Esophagus muscularis mucosa (tissue), 4 donors: ENCODE measurements around the gene MED14. TPM values are rescaled to one million over a fixed set of nuclear protein-coding genes. Genes with fewer than 3 reads are reported as not detected.

Source experiments
- DNase-seq: peaks from one replicate; pipeline ENCODE4 v3.0.0-alpha.2; 2017; ENCODE audit errors: extremely low spot score
- H3K27ac ChIP-seq, 4 donors: fragments of 200-600 bp; sonication (generic); replicated peaks in 1 of 4; 1 replicate in 3 of 4; 2 replicates in 1 of 4; pipeline ENCODE4 v1.5.1; 2016 to 2019; ENCODE audit warnings: mild to moderate bottlenecking in 1 of 4
- H3K27me3 ChIP-seq, 4 donors: fragments of 200-600 bp; sonication (generic); one replicate each; pipeline versions ENCODE4 v1.5.1 to v1.6.0; 2016 to 2019
- H3K36me3 ChIP-seq, 4 donors: fragments of 200-600 bp; sonication (generic); one replicate each; pipeline ENCODE4 v1.5.1; 2016 to 2019
- H3K4me1 ChIP-seq, 4 donors: fragments of 200-600 bp; sonication (generic); one replicate each; pipeline ENCODE4 v1.5.1; 2016 to 2019
- H3K4me3 ChIP-seq, 4 donors: fragments of 200-600 bp; sonication (generic); 1 replicate in 2 of 4; 2 replicates in 2 of 4; pipeline ENCODE4 v1.5.1; 2016 to 2019; ENCODE audit warnings: mild to moderate bottlenecking in 4 of 4, moderate library complexity in 1 of 4
- H3K9me3 ChIP-seq, 4 donors: fragments of 200-600 bp; sonication (generic); 1 replicate in 3 of 4; 2 replicates in 1 of 4; pipeline ENCODE4 v1.5.1; 2016 to 2019
- EP300 ChIP-seq: sonication (generic); formaldehyde crosslinking; IDR thresholded peaks from one replicate; pipeline ENCODE4 v1.6.1; 2017; ENCODE audit warnings: antibody characterized with exemption
- POLR2A ChIP-seq: fragments of 450-650 bp; IDR thresholded peaks from one replicate; pipeline ENCODE4 v1.6.1; 2017; ENCODE audit warnings: antibody characterized with exemption, moderate library complexity, mild to moderate bottlenecking, low read depth
- POLR2AphosphoS5 ChIP-seq, 2 donors: sonication (generic); formaldehyde crosslinking; IDR thresholded peaks; one replicate each; pipeline ENCODE4 v1.6.1; 2017; ENCODE audit warnings: antibody characterized with exemption in 2 of 2
- WGBS: methylation state at CpG from one replicate; pipeline ENCODE4 v1.1.5; 2018; 5-methylcytosine and 5-hydroxymethylcytosine counted together
- intact Hi-C: fragments of 100-400 bp; cut with DNase I; formaldehyde crosslinking; loops from one replicate; pipeline ENCODE4 v1.15.1; 2023
- total RNA-seq, 4 donors: library from RNA; depleted of rRNA; stranded (reverse); fragments of >200 nt; gene quantifications; one replicate each; pipeline versions ENCODE4 v1.1.0 to v1.2.1, GENCODE V29; 2016
- TF ChIP-seq, protein P1 (sequence below), 3 experiments: fragments of 200-600 bp in 2 of 3; fragments of 450-650 bp in 1 of 3; sonication (generic) in 2 of 3; IDR thresholded peaks; one replicate each; pipeline ENCODE4 v1.5.1; 2017 to 2019; ENCODE audit warnings: antibody characterized with exemption in 3 of 3, mild to moderate bottlenecking in 2 of 3, moderate library complexity in 1 of 3

Gene MED14
- total RNA-seq, 4 donors from 2014 or later = 20.0 to 29.9 (median 24.3) TPM

DNA sequence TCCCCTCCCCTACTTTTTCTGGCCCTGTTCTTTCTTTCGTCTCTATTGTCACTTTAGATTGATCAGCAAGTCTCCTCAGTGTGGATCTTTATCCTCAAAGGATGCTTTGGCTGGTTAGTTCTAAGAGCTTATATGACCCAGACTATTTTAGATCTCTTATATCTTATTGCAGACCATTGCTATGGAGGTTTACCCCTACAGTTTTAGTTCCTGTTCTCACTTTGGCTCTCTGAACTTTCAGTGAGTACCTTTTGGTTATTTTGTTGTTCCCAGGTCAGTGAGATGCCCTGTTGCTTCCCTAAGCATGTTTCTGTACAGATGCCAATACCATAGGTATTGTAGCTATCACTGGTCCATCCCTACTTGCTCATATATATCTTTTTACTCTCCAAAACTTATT is 24.0 kb upstream of the MED14 start:
- Histone ChIP-seq H3K27ac (no peak overlapping the region), H3K27me3 (no peaks in the 10 kb centered on the region), H3K9me3 (no peaks in the 10 kb centered on the region), H3K4me3 (no peak overlapping the region), H3K4me1 (peaks cover 0 to 21% (median 15%) of the 10 kb centered on the region in 4 donors), H3K36me3 (no peaks in the 10 kb centered on the region)
- no peak for DNase-seq
- intact Hi-C loops = no loop called here
- no peak for TF ChIP-seq POLR2AphosphoS5 (IDR thresholded peaks at IDR 0.05)
- TF ChIP-seq EP300 = no peak
- TF ChIP-seq, protein P1, sequence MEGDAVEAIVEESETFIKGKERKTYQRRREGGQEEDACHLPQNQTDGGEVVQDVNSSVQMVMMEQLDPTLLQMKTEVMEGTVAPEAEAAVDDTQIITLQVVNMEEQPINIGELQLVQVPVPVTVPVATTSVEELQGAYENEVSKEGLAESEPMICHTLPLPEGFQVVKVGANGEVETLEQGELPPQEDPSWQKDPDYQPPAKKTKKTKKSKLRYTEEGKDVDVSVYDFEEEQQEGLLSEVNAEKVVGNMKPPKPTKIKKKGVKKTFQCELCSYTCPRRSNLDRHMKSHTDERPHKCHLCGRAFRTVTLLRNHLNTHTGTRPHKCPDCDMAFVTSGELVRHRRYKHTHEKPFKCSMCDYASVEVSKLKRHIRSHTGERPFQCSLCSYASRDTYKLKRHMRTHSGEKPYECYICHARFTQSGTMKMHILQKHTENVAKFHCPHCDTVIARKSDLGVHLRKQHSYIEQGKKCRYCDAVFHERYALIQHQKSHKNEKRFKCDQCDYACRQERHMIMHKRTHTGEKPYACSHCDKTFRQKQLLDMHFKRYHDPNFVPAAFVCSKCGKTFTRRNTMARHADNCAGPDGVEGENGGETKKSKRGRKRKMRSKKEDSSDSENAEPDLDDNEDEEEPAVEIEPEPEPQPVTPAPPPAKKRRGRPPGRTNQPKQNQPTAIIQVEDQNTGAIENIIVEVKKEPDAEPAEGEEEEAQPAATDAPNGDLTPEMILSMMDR (IDR thresholded peaks at IDR 0.05) = no peak
- TF ChIP-seq POLR2A = no peak
- 79% methylated on average over 1 of the region's 1 CpG for WGBS

DNA sequence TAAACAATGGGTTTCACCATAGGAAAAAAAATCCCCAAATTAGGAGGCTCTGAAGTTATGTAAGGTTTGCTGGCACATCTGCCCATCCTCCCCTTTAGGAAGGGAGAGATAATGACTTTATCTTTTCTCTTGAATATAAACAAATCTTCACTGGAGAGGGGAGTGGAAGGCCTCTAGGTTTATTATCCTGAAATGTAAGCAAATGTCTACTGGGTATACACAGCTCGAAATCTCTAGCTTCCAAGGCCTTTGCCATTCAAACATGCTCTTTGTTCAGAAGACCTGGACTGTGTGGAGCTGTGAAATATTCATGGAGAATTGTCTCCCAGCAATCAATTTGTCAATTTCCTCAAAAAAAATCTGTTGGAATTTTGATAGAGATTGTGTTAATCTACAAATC is 21.7 kb upstream of the MED14 start:
- H3K4me1 ChIP-seq = peaks cover 0 to 21% (median 15%) of the 10 kb centered on the region in 4 donors
- peaks cover 0 to 4% (median 0%) of the 10 kb centered on the region in 4 donors for H3K9me3 ChIP-seq
- no peaks in the 10 kb centered on the region for H3K36me3 ChIP-seq
- no peak for DNase-seq
- TF ChIP-seq POLR2A (no peak), EP300 (no peak), POLR2AphosphoS5 (IDR thresholded peaks at IDR 0.05) (no peak)
- TF ChIP-seq, protein P1 (IDR thresholded peaks at IDR 0.05) = no peak
- peaks cover 0 to 5% (median 0%) of the 10 kb centered on the region in 4 donors for H3K27me3 ChIP-seq
- 69% methylated on average over 1 of the region's 1 CpG for WGBS
- no peak overlapping the region for H3K27ac ChIP-seq
- intact Hi-C loops = no loop called here
- H3K4me3 ChIP-seq = no peak overlapping the region

DNA sequence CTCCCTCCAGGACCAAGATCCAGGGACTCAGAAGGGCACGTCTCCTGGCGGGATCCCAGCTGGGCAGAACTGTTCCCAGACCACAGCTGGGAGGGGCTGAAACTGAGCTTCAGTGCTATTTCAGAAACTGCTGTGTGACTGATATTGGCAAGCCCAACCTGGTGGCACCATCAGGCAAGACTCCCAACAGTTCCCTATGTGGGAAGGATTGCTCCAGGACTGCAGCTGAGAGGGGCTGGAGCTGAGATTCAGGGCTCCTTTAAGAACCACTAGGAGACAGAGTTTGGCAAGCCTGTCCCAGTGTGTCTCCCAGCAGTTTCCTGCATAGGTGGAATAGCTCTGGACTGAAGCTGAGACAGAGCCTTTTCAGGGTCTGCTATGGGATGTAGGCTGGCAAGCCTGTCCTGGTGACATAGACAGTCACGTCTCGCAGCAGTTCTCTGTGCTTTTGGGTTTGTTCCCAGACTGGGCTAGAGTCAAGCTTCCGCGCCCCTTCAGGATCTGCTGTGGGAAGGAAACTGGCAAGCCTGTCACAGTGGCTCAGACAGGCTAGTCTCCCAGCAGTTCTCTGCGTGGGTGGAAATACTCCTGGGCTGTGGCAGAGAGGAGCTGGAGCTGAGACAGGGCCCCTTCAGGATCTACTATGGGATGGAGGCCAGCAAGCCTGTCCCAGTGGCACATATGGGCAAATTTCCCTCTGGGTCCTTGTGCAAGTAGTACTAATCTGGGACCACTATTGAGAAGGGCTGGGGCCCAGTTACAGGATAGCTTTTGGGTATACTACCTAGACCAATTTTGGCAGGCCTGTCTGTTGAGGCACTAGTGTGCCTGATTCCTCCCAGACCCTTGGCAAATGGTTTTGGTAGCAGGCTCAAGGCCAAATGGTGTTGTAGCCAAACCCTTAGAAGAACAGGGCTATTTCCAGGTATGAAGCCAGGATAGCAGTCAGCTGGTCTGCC is 20.2 kb upstream of the MED14 start:
- DNase-seq = no peak
- 62% methylated on average over 4 of the region's 7 CpGs for WGBS
- H3K27me3 ChIP-seq = peaks cover 0 to 6% (median 0%) of the 10 kb centered on the region in 4 donors
- H3K27ac ChIP-seq = peak overlapping the region; percentile 52 to 73 (median 67)
- TF ChIP-seq POLR2A (no peak), POLR2AphosphoS5 (IDR thresholded peaks at IDR 0.05) (peak in 1 of 2 donors; percentile 15)
- TF ChIP-seq, protein P1 (IDR thresholded peaks at IDR 0.05) = no peak
- no peaks in the 10 kb centered on the region for H3K36me3 ChIP-seq
- intact Hi-C loops = no loop called here
- peaks cover 0 to 5% (median 0%) of the 10 kb centered on the region in 4 donors for H3K9me3 ChIP-seq
- H3K4me3 ChIP-seq = no peak overlapping the region
- H3K4me1 ChIP-seq = peaks cover 0 to 21% (median 15%) of the 10 kb centered on the region in 4 donors

DNA sequence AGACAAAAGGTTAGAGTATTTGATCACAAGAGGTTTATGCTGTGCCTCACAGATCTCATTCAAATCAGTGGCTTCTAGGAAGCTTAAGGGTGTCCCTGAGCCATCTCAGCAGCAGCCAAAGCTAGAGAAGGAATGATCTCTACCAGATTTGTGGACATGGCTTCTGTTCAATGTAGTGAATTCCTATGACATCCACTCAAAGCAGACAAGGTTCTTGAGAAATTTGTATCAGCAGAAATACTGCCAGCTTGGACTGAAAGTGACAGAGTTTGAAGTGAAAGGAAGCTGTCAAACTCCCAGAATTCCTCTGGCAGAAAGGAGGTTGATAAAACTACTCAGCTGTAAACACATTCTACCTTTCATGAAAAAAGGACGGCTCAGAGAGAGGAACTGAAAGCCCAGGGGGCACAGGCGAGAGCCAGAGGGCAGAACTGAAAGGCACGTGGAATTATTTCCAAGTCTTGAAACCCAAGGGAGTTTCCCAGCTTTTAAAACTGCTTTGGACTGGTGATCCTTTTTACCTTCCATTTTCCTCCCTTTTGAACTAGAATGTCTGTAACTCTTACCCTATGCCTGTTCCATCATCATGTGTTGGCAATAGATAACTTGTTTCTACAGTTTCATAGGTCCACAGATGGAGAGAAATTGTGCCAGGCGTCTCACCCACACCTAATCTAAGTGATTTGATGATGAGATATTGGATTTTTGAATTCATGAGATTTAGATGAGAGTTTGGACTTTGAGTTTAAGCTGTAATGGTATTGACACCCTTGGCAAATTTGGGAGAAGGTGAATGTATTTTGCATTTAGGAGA is 14.5 kb upstream of the MED14 start:
- intact Hi-C loops = no loop called here
- peaks cover 0 to 5% (median 0%) of the 10 kb centered on the region in 4 donors for H3K9me3 ChIP-seq
- DNase-seq = no peak
- peaks cover 0 to 13% (median 6%) of the 10 kb centered on the region in 4 donors for H3K4me1 ChIP-seq
- TF ChIP-seq POLR2A (no peak), POLR2AphosphoS5 (IDR thresholded peaks at IDR 0.05) (no peak), EP300 (no peak)
- TF ChIP-seq, protein P1 (IDR thresholded peaks at IDR 0.05) = no peak
- H3K27me3 ChIP-seq = peaks cover 0 to 6% (median 0%) of the 10 kb centered on the region in 4 donors
- H3K27ac ChIP-seq = peak overlapping the region in 3 of 4 donors; percentile 14 to 31 (median 22)
- no peak overlapping the region for H3K4me3 ChIP-seq
- no peaks in the 10 kb centered on the region for H3K36me3 ChIP-seq
- 38% methylated on average over 4 of the region's 4 CpGs for WGBS
